Regular cardiac myocyte (primary cell): ENCODE measurements around the gene HEPHL1. TPM values are rescaled to one million over a fixed set of nuclear protein-coding genes. Genes with fewer than 3 reads are reported as not detected.

ENCODE experiments used
- total RNA-seq: library from RNA; depleted of rRNA; stranded (reverse); fragments of >200 nt; gene quantifications from 2 replicates; pipeline ENCODE4 v1.2.3, GENCODE V29; 2014

HEPHL1 gene
- total RNA-seq, result under 0.01 TPM in 1 of 2 replicates, not detected in the other

GRCh38 chr11:94020777-94021481 is at the start of gene HEPHL1:
Gene HEPHL1 (plus strand): TSS chr11:94021354. CDS start chr11:94021369, 15 bp downstream.

GRCh38 chr11:94128746-94129511 is 107.8 kb downstream of the HEPHL1 start, which contains the start of gene PANX1:
Gene PANX1 (plus strand): TSS chr11:94128841. CDS start chr11:94129313, 472 bp downstream.

Other genes starting within 250 kb of the HEPHL1 start
- 24.5 and 35.1 TPM in 2 replicates for gene MED17, start 237.1 kb upstream of the HEPHL1 start, total RNA-seq
- under 0.01 TPM in 1 of 2 replicates, not detected in the other for gene VSTM5, start 170.7 kb upstream of the HEPHL1 start, total RNA-seq
- 37.6 and 83.7 TPM in 2 replicates for gene PANX1, start 107.5 kb downstream of the HEPHL1 start, total RNA-seq